PC-9 (cell line): Measurements from ENCODE around the gene FKBP1A. TPM values are rescaled to one million over a fixed set of nuclear protein-coding genes. Genes with fewer than 3 reads are reported as not detected.

Experiments used
- Bru-seq: library from RNA; stranded (reverse); fragments of 400-500 nt; gene quantifications from one replicate; lab custom pipeline; 2021; lab: Mats Ljungman, UMichigan
- BruChase-seq, 2 experiments: library from RNA; stranded (reverse); fragments of 400-500 nt; gene quantifications; one replicate each; lab custom pipeline; 2021; lab: Mats Ljungman, UMichigan
- BruUV-seq: library from RNA; stranded (reverse); fragments of 400-500 nt; replicated peaks from 2 replicates; lab custom pipeline; 2021; lab: Mats Ljungman, UMichigan
- CTCF ChIA-PET: fragments of 300-600 bp; sonication (Branson Sonifier 250); formaldehyde crosslinking; loops from one replicate; lab custom pipeline; 2022; ENCODE audit warnings: antibody characterized with exemption; lab: Charles Lee
- POLR2A ChIA-PET: fragments of 300-600 bp; sonication (Branson Sonifier 250); formaldehyde crosslinking; loops from one replicate; lab custom pipeline; 2022; ENCODE audit warnings: antibody characterized with exemption; ENCODE audit not compliant: unreplicated experiment; lab: Charles Lee
- DNase-seq, 2 experiments: peaks; one replicate each; pipeline versions ENCODE4 v3.0.0 to v3.0.0-alpha.2; 2015 to 2022; ENCODE audit warnings: mixed read lengths in 1 of 2
- H2AFZ ChIP-seq: fragments of 200-600 bp; sonication (generic); 2 replicates; pipeline ENCODE4 v1.8.1; 2017; ENCODE audit warnings: antibody characterized with exemption
- H3F3A ChIP-seq: fragments of 200-600 bp; sonication (generic); 2 replicates; pipeline ENCODE4 v1.8.1; 2017; ENCODE audit warnings: antibody characterized with exemption, mild to moderate bottlenecking, low read depth; ENCODE audit not compliant: insufficient read depth
- H3K27ac ChIP-seq: fragments of 200-600 bp; sonication (generic); 2 replicates; pipeline ENCODE4 v1.6.1; 2016; ENCODE audit warnings: mixed run types
- H3K27me3 ChIP-seq: fragments of 200-600 bp; sonication (generic); 2 replicates; pipeline ENCODE4 v1.6.1; 2016; ENCODE audit warnings: low read depth, mixed run types; ENCODE audit not compliant: insufficient read depth
- H3K36me3 ChIP-seq: fragments of 200-600 bp; sonication (generic); 2 replicates; pipeline ENCODE4 v1.6.1; 2016; ENCODE audit warnings: low read depth, mixed run types
- H3K4me1 ChIP-seq: fragments of 200-600 bp; sonication (generic); replicated peaks from 2 replicates; pipeline ENCODE4 v1.6.1; 2016; ENCODE audit warnings: mixed run types; ENCODE audit not compliant: insufficient read depth
- H3K4me2 ChIP-seq: fragments of 200-600 bp; sonication (generic); 2 replicates; pipeline ENCODE4 v1.6.1; 2017; ENCODE audit warnings: mixed run types
- H3K4me3 ChIP-seq: fragments of 200-600 bp; sonication (generic); 2 replicates; pipeline ENCODE4 v1.6.1; 2016; ENCODE audit warnings: mixed run types
- H3K79me2 ChIP-seq: fragments of 200-600 bp; sonication (generic); 2 replicates; pipeline ENCODE4 v1.6.1; 2017; ENCODE audit warnings: low read depth, mixed run types
- H3K9me2 ChIP-seq: fragments of 200-600 bp; sonication (generic); 2 replicates; pipeline ENCODE4 v1.8.1; 2017; ENCODE audit warnings: mild to moderate bottlenecking; ENCODE audit not compliant: insufficient read depth
- H3K9me3 ChIP-seq: fragments of 200-600 bp; sonication (generic); 2 replicates; pipeline ENCODE4 v1.8.1; 2016; ENCODE audit warnings: low read depth; ENCODE audit not compliant: insufficient read depth
- H4K20me1 ChIP-seq: fragments of 200-600 bp; sonication (generic); 2 replicates; pipeline ENCODE4 v1.8.1; 2017; ENCODE audit not compliant: insufficient read depth
- EZH2 ChIP-seq: fragments of 200-600 bp; sonication (generic); IDR thresholded peaks from 2 replicates; pipeline ENCODE4 v1.8.0; 2017; ENCODE audit warnings: antibody characterized with exemption, low read depth
- intact Hi-C: fragments of 100-400 bp; cut with micrococcal nuclease; formaldehyde crosslinking; loops from one replicate; pipeline ENCODE4 v1.10.0; 2022; ENCODE audit not compliant: unreplicated experiment
- long read RNA-seq: library from polyadenylated mRNA; stranded (forward); transcript quantifications from one replicate; pipeline ENCODE4 v2.0.0, GENCODE V29; 2022
- total RNA-seq: library from RNA; stranded (reverse); gene quantifications from 2 replicates; pipeline ENCODE4 v1.2.3, GENCODE V29; 2021
- TF ChIP-seq, protein P1 (sequence below): fragments of 200-600 bp; sonication (generic); conservative IDR thresholded peaks from 2 replicates; pipeline ENCODE4 v1.6.1; 2017; ENCODE audit warnings: mixed run types, antibody characterized with exemption, mild to moderate bottlenecking, moderate library complexity

Gene FKBP1A
- 248 and 320 TPM in 2 replicates for total RNA-seq
- Bru-seq, nascent RNA = percentile 94 among the genes with signal in this experiment
- percentile 99 among the genes with signal in this experiment for BruChase-seq, experiment 1, labeled RNA remaining after a 2-hour chase
- BruChase-seq, experiment 2, labeled RNA remaining after a 6-hour chase = percentile 99 among the genes with signal in this experiment
- long read RNA-seq, transcript FKBP1A-203 (4 exons, 976 nt) = minor isoform, 12 of 646 reads
- long read RNA-seq, transcript FKBP1A-211 (4 exons, 1,518 nt) = minor isoform, 6 of 646 reads
- long read RNA-seq, transcript FKBP1A-204 (5 exons, 1,622 nt) = major isoform, 447 of 646 reads
- long read RNA-seq, transcript FKBP1A-202 (4 exons, 747 nt) = minor isoform, 16 of 646 reads
- long read RNA-seq, partial matches to known transcripts = 13 of 646 reads
- long read RNA-seq, other reads (novel, unspliced or antisense) = 150 of 646 reads

DNA sequence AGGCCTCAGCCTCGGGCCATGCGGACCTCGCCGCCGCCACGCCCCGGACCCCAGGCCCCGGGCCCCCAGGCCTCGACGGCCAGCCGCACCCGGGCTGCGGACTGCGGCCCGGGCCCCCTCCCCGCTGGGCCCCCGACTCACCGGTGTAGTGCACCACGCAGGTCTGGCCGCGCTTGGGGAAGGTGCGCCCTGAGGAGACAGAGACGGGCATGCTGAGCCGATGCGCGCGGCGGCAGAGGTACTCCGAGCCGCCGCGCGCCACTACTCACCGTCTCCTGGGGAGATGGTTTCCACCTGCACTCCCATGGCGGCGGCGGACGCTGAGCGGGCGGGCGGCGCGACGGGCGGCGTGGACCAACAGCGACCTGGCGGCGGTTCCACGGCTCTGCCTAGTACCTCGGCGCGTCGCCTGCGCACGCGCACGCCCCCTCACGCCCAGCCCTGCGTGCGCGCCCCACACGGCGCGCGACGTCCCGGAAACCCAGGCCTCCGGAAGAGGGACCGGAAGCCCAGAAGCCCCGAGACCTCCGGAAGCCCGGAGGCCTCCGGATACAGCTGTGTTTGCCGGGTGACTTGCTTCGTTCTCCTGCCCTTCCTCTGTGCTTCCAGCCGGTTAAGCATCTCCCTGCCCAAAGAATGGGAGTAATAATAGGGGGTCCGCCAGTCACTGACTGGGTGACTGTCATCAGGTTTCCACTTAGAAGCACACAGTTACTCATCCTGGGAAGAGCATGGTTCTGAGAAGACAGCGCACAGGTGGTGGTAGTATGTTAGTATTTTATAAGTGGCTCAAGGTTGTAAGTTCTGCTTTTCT is at the start of gene FKBP1A:
TSS of gene FKBP1A (minus strand) at position 362 of the 814 bp plus-strand sequence. CDS start at position 306, 56 bp downstream.
- Histone ChIP-seq H3K9me2 (no peaks in the 10 kb centered on the region), H4K20me1 (peaks cover 40% of the 10 kb centered on the region), H3F3A (peaks cover 8% of the 10 kb centered on the region; the same call in 1 of the 2 replicates), H3K27me3 (no peaks in the 10 kb centered on the region), H3K27ac (peak within 1 kb of the TSS; percentile 40; the same call in 1 of the 2 replicates), H3K36me3 (peaks cover 4% of the 10 kb centered on the region; the same call in 1 of the 2 replicates), H3K4me1 (peaks cover 57% of the 10 kb centered on the region), H3K9me3 (no peaks in the 10 kb centered on the region), H3K79me2 (peaks cover 53% of the 10 kb centered on the region), H2AFZ (peak within 1 kb of the TSS; percentile 76), H3K4me2 (peak within 1 kb of the TSS; percentile 100), H3K4me3 (peak within 1 kb of the TSS; percentile 97)
- TF ChIP-seq, protein P1, sequence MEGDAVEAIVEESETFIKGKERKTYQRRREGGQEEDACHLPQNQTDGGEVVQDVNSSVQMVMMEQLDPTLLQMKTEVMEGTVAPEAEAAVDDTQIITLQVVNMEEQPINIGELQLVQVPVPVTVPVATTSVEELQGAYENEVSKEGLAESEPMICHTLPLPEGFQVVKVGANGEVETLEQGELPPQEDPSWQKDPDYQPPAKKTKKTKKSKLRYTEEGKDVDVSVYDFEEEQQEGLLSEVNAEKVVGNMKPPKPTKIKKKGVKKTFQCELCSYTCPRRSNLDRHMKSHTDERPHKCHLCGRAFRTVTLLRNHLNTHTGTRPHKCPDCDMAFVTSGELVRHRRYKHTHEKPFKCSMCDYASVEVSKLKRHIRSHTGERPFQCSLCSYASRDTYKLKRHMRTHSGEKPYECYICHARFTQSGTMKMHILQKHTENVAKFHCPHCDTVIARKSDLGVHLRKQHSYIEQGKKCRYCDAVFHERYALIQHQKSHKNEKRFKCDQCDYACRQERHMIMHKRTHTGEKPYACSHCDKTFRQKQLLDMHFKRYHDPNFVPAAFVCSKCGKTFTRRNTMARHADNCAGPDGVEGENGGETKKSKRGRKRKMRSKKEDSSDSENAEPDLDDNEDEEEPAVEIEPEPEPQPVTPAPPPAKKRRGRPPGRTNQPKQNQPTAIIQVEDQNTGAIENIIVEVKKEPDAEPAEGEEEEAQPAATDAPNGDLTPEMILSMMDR = no peak; the same call in 1 of the 2 replicates
- TF ChIP-seq EZH2 = no peak
- ChIA-PET CTCF (interaction anchor here (0.6 kb wide), 1 partner anchor 18 kb away, joined by 8 read pairs; no protein-coding TSS in a partner anchor), POLR2A (interaction anchor here (0.7 to 0.8 kb wide), 3 partner anchors 16 to 374 kb away, joined by 3 to 9 read pairs (median 7); no protein-coding TSS in a partner anchor)
- intact Hi-C loops = loop anchor here (1.0 to 2.0 kb wide), 3 partner anchors 44 to 74 kb away; partner anchors contain the start of gene NSFL1C
- peak; percentile 83 to 89 for DNase-seq
- BruUV-seq = no TSS peak

DNA sequence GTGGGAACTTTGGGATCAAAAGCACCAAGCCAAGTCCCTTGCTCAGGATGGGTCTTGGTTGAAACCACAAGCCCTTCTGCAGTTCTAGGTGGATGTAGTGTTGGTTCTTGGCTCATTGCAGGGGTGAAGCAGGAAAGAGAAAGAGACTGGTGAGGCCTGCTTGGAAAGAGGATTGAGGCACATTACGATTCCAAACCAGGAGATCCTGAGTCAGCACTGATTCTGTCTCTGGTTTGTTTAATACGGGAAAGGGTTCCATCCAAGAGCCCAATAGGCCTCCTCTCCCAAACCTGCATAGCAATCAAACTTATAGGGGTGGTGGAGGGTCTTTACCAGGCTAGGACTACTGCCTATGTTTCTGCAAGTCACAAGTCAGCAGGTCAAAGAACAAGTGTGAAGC is 49.5 kb upstream of the FKBP1A start:
- no peak overlapping the region for H3K4me2 ChIP-seq
- no peaks in the 10 kb centered on the region for H3K9me2 ChIP-seq
- H3F3A ChIP-seq = peaks cover 20% of the 10 kb centered on the region
- H3K9me3 ChIP-seq = no peaks in the 10 kb centered on the region
- peaks cover 28% of the 10 kb centered on the region; the same call in 1 of the 2 replicates for H3K36me3 ChIP-seq
- no peaks in the 10 kb centered on the region for H3K79me2 ChIP-seq
- no peak overlapping the region for H3K4me3 ChIP-seq
- intact Hi-C loops = no loop called here
- no TSS peak for BruUV-seq
- no peaks in the 10 kb centered on the region for H4K20me1 ChIP-seq
- CTCF ChIA-PET = no interaction called here
- H3K27ac ChIP-seq = no peak overlapping the region
- 0 out of 2 replicates have a peak, but pooled peaks cover 2% of the 10 kb centered on the region for H3K4me1 ChIP-seq
- H3K27me3 ChIP-seq = no peaks in the 10 kb centered on the region
- POLR2A ChIA-PET = no interaction called here
- no peak for TF ChIP-seq EZH2
- TF ChIP-seq, protein P1 = no peak
- H2AFZ ChIP-seq = no peak overlapping the region
- no peak for DNase-seq

DNA sequence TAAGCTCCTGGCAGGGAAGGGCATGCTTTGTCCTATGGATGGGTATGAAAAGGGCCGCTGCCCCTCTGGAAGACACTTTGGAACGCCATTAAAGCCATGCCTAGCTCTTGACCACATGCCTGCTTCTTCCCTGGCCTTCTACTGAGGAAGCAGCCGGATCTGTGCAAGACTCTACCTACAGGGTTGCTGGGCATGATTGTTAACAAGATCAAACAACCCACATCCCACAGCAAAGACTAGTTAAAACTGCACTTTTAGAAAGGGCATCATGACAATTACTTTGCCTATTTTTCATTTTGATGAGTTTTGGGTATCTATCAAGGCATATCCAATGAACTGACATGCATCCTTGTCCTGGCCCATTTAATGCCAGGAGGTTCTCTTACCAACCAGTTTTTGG is 48.3 kb upstream of the FKBP1A start:
- Histone ChIP-seq H3K9me3 (no peaks in the 10 kb centered on the region), H3K9me2 (no peaks in the 10 kb centered on the region), H3F3A (peaks cover 20% of the 10 kb centered on the region), H3K27me3 (no peaks in the 10 kb centered on the region), H3K4me3 (no peak overlapping the region), H3K4me2 (no peak overlapping the region), H3K27ac (no peak overlapping the region), H3K36me3 (peaks cover 20% of the 10 kb centered on the region; the same call in 1 of the 2 replicates), H3K4me1 (0 out of 2 replicates have a peak, but pooled peaks cover 8% of the 10 kb centered on the region), H3K79me2 (no peaks in the 10 kb centered on the region), H2AFZ (no peak overlapping the region), H4K20me1 (no peaks in the 10 kb centered on the region)
- TF ChIP-seq, protein P1 = no peak
- no peak for TF ChIP-seq EZH2
- intact Hi-C loops = loop anchor here (2.0 kb wide), 1 partner anchor 232 kb away; no protein-coding TSS in a partner anchor
- ChIA-PET POLR2A (no interaction called here), CTCF (interaction anchor here (2.9 kb wide), 1 partner anchor 63 kb away, joined by 11 read pairs; no protein-coding TSS in a partner anchor)
- no TSS peak for BruUV-seq
- no peak for DNase-seq
